GM21723 (cell line): Measurements from ENCODE around the gene BABAM1.
"Not testable (repeated sequence)": the region's sequence is repeated elsewhere in the genome, so short reads cannot be mapped to it uniquely, and the experiment has no call there.

Experiments
- ATAC-seq: cut with Tn5 transposase; IDR thresholded peaks from one replicate; pipeline ENCODE4 v1.9.1; 2021; ENCODE audit warnings: mild to moderate bottlenecking, moderate library complexity; ENCODE audit not compliant: unreplicated experiment

BABAM1 gene

GRCh38 chr19:17266589-17266974 is 661 bp upstream of the BABAM1 start:
- peak; percentile 17 for ATAC-seq

DNA sequence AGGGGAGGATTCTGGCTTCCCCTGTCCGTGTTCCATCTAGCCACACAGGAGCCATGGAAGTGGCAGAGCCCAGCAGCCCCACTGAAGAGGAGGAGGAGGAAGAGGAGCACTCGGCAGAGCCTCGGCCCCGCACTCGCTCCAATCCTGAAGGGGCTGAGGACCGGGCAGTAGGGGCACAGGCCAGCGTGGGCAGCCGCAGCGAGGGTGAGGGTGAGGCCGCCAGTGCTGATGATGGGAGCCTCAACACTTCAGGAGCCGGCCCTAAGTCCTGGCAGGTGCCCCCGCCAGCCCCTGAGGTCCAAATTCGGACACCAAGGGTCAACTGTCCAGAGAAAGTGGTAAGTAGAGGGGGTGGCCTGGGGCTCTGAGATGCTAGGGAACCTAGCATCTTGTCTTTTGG is 1.5 kb downstream of the BABAM1 start:
- ATAC-seq: no peak

DNA sequence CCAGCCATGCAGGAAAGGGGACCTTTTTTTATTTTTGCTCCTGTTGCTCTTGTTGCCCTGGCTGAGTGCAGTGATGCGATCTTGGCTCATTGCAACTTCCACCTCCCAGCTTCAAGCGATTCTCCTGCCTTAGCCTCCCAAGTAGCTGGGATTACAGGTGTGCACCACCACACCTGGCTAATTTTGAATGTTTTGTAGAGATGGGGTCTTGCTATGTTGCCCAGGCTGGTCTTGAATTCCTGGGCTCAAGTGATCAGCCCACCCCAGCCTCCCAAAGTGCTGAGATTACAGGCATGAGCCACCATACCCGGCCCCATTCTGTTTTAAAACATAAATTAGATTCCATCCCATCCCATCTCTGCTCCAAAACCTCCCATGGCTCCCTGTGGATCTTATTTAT is 7.6 kb downstream of the BABAM1 start:
- not testable (repeated sequence) for ATAC-seq

GRCh38 chr19:17275441-17276175 is 8.4 kb downstream of the BABAM1 start:
- no peak for ATAC-seq

DNA sequence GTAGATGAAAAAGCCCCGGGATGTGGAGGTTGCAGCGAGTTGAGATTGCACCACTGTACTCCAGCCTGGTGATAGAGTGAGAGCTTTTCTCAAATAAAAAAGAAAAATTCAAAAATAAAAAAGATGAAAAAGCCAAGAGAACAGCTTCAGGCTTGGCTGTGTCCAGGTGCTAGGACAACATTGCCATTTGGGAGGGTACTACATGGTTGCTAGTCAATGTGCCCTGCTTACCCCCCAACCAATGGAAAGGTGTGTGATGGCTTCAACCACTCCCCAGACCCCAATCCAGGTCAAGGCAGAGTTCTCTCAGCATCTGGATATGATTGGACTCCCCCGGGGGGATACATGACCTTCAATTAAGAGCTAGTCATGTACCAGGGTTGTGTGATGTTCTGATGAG is 12.2 kb downstream of the BABAM1 start:
- no peak for ATAC-seq

- peak; percentile 45 for ATAC-seq
Observed at GRCh38 chr19:17281391-17282304, 14.4 kb downstream of the BABAM1 start, which contains the start of gene ANKLE1. TSS of gene ANKLE1 (plus strand) at chr19:17281901. CDS start at chr19:17281921, 20 bp downstream.

DNA sequence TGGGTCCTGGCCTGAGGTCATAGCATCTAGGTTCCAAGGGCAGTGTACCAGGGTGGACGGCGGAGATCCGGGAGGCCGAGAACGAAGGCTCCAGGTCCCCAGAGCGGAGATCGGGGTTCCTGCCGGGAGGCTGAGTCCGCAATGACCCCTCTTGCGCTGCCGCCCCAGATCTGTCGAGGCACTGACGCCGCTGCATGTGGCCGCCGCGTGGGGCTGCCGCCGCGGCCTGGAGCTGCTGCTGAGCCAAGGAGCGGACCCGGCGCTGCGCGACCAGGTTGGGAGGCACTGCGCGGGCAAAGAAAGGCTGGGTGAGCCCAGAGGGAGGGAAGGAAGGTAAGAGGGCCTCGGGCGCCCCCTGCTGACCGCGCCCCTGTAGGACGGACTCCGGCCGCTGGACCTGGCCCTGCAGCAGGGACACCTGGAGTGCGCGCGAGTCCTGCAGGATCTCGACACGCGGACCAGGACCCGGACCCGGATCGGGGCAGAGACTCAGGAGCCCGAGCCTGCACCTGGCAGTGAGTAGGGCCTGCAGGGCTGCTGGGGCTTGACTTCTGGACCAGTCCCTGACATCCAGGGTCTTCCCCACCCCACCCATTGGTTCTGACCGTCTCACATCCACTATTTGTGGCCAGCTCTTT is 15.4 kb downstream of the BABAM1 start:
- peak; percentile 73 for ATAC-seq

DNA sequence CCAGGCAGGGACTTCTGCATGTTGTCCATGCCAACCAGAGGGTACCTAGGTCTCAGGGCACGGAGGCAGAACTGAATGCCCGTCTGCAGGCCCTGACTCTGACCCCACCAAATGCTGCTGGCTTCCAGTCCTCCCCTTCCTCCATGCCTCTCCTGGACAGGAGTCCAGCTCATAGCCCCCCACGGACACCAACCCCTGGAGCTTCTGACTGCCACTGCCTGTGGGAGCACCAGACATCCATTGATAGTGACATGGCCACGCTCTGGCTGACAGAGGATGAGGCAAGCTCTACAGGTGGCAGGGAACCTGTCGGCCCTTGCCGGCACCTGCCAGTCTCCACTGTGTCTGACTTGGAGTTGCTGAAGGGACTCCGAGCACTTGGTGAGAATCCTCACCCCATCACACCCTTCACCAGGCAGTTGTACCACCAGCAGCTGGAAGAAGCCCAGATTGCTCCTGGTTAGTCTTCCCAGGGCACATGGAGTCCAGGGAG is 16.3 kb downstream of the BABAM1 start:
- ATAC-seq: no peak

DNA sequence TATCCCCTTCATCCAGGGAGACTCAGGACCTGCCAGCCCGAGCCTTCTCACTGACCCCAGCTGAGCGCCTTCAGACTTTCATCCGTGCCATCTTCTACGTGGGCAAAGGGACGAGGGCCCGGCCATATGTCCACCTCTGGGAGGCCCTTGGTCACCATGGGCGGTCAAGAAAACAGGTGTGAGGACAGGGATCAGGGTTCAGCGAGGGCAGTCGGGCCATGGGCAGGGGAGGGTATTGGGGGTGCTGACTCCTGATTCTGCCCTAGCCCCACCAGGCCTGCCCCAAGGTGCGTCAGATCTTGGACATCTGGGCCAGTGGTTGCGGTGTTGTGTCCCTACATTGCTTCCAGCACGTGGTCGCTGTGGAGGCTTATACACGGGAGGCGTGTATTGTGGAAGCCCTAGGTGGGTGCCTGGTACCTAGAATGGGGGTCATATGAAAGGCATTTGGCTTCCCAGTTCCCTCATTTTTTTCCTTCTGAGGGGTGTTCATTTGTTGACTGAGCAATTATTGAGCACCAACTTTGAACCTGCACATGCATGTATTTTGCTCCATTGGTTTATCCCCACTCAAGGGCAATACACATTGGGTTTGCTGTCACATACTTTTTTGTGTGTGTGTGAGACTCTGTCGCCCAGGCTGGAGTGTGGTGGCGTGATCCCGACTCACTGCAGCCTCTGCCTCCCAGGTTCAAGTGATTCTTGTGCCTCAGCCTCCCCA is 18.3 kb downstream of the BABAM1 start:
- ATAC-seq: no peak

DNA sequence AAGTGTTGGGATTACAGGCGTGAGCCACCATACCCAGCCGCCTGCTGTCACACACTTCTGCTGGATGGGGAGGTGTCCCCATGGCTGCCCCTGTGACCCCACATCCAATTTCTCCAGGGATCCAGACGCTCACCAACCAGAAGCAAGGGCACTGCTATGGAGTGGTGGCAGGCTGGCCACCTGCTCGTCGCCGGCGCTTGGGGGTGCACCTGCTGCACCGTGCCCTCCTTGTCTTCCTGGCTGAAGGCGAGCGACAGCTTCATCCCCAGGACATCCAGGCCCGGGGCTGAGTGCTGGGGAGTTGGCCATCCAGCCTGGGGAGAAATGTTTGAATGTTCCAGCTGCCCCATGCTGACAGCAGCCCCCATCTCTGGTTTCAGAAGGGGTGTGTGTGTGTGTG is 19.0 kb downstream of the BABAM1 start:
- no peak for ATAC-seq

DNA sequence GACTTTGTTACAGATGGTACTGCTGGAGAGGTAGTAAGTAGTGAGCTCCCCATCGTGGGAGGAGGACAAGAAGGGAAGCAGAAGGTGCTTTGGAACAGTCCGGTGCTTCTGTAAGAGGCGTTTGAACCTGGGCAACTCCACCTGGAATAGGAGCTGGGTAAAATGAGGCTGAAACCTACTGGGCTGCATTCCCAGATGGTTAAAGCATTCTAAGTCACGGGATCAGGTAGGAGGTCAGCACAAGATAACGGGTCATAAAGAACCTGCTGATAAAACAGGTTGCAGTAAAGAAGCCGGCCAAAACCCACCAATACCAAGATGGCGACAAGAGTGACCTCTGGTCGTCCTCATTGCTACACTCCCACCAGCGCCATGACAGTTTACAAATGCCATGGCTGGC is 19.5 kb downstream of the BABAM1 start:
- no peak for ATAC-seq

GRCh38 chr19:17289489-17289888 is 22.2 kb downstream of the BABAM1 start:
- ATAC-seq: no peak

DNA sequence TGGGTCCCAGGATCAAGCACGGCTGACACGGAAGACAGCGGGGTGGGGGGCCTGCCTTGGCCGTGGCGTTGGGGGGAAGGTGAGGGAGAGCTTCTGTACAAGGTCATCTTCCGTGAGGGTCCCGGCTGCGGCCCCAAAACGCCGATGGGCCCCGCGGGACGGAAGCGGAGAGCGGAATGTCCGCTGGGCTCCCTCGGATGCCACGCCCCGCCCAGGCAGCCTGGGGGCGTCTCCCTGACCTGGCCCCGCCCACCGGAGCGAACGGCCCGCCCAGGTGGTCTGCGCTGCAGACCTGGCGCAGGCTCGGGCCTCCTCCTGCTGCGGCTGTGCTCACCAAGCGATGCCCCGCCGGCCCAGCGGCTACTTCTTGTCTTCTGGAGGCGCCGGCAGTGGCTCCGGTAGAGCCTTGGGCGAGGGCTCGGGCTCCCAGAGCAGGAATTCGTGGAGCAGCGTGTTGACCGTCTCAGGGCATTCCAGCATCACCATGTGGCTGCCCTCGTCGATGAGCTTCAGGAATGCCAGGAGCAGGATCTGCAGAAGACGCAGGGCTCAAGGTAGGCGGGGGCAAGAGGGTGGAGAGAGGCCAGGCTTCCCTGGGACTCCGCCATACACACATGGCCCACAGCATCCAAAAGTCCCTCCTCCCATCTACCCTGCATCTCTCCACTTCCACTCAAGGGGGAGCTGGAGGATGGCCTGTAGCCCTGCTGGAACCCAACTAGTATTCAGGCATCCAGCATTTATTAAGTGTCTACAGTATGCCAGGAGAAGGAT is 25.2 kb downstream of the BABAM1 start:
- ATAC-seq: peak; percentile 84

- ATAC-seq: no peak
Observed at GRCh38 chr19:17293605-17294004, 26.4 kb downstream of the BABAM1 start.

- no peak for ATAC-seq
Observed at GRCh38 chr19:17294051-17294891, 27.0 kb downstream of the BABAM1 start.

GRCh38 chr19:17295551-17295950 is 28.3 kb downstream of the BABAM1 start:
- not testable (repeated sequence) for ATAC-seq

GRCh38 chr19:17296273-17296672 is 29.0 kb downstream of the BABAM1 start:
- no peak for ATAC-seq

- no peak for ATAC-seq
Observed at GRCh38 chr19:17296976-17297375, 29.7 kb downstream of the BABAM1 start.
